IMR-90 (cell line): ENCODE measurements around the gene SORCS1. TPM values are rescaled to one million over a fixed set of nuclear protein-coding genes. Genes with fewer than 3 reads are reported as not detected.

Experiments
- ATAC-seq: fragments of 200-7000 bp; cut with Tn5 transposase; 2 replicates; pipeline ENCODE4 v1.9.1; 2020; ENCODE audit warnings: low read depth, mild to moderate bottlenecking, moderate library complexity
- BruUV-seq: library from RNA; stranded (reverse); fragments of 400-500 nt; replicated peaks from 2 replicates; lab custom pipeline; 2021; lab: Mats Ljungman, UMichigan
- CTCF ChIA-PET: fragments of 300-600 bp; formaldehyde crosslinking; extraction: SDS; loops from one replicate; lab custom pipeline; 2021; ENCODE audit warnings: antibody characterized with exemption; lab: Yijun Ruan, JAX
- POLR2A ChIA-PET: fragments of 300-600 bp; sonication (Branson Sonifier 250); formaldehyde crosslinking; loops from one replicate; lab custom pipeline; 2022; ENCODE audit warnings: antibody characterized with exemption; ENCODE audit not compliant: unreplicated experiment; lab: Charles Lee
- DNase-seq: peaks from one replicate; pipeline ENCODE4 v3.0.0; 2013
- H2AFZ ChIP-seq: replicated peaks from 2 replicates; pipeline ENCODE3; 2013; ENCODE audit warnings: low read length, mild to moderate bottlenecking; ENCODE audit not compliant: poor library complexity
- H2AK5ac ChIP-seq: 2 replicates; pipeline ENCODE4 v1.6.1; 2013; ENCODE audit warnings: low read depth, low read length, inconsistent platforms
- H2AK9ac ChIP-seq: replicated peaks from 2 replicates; pipeline ENCODE3; 2013; ENCODE audit warnings: mild to moderate bottlenecking, low read depth, low read length, moderate library complexity; ENCODE audit not compliant: poor library complexity
- H2BK120ac ChIP-seq: 2 replicates; pipeline ENCODE4 v1.6.1; 2013; ENCODE audit warnings: low read depth, low read length, inconsistent platforms
- H2BK15ac ChIP-seq: 3 replicates; pipeline ENCODE4 v1.6.1; 2013; ENCODE audit warnings: low read depth, low read length, inconsistent platforms
- H2BK20ac ChIP-seq: 2 replicates; pipeline ENCODE4 v1.6.1; 2013; ENCODE audit warnings: low read depth, mild to moderate bottlenecking, inconsistent platforms, low read length, moderate library complexity
- H2BK5ac ChIP-seq: 2 replicates; pipeline ENCODE4 v1.6.1; 2013; ENCODE audit warnings: mild to moderate bottlenecking, low read depth, low read length, inconsistent platforms; ENCODE audit not compliant: poor library complexity, severe bottlenecking
- H3K14ac ChIP-seq: replicated peaks from 2 replicates; pipeline ENCODE4 v1.6.1; 2013; ENCODE audit warnings: low read depth, low read length, inconsistent platforms
- H3K18ac ChIP-seq: 2 replicates; pipeline ENCODE4 v1.6.1; 2013; ENCODE audit warnings: low read depth, low read length, control low read depth
- H3K23ac ChIP-seq: 2 replicates; pipeline ENCODE4 v1.6.1; 2013; ENCODE audit warnings: low read depth, low read length, inconsistent platforms
- H3K27ac ChIP-seq: 2 replicates; pipeline ENCODE4 v1.5.1; 2013; ENCODE audit warnings: mild to moderate bottlenecking, control low read depth, low read length; ENCODE audit not compliant: insufficient read depth
- H3K27me3 ChIP-seq: 2 replicates; pipeline ENCODE4 v1.6.1; 2013; ENCODE audit warnings: low read length; ENCODE audit not compliant: control insufficient read depth, insufficient read depth
- H3K36me3 ChIP-seq: 2 replicates; pipeline ENCODE4 v1.6.1; 2013; ENCODE audit warnings: low read length, mixed read lengths; ENCODE audit not compliant: control insufficient read depth, insufficient read depth
- H3K4ac ChIP-seq: 2 replicates; pipeline ENCODE4 v1.6.1; 2013; ENCODE audit warnings: low read depth, low read length, inconsistent platforms
- H3K4me1 ChIP-seq: 2 replicates; pipeline ENCODE4 v1.6.1; 2013; ENCODE audit warnings: low read length, mixed read lengths; ENCODE audit not compliant: control insufficient read depth, insufficient read depth
- H3K4me2 ChIP-seq: 2 replicates; pipeline ENCODE4 v1.6.1; 2013; ENCODE audit warnings: low read depth, mild to moderate bottlenecking, control low read depth, low read length, moderate library complexity
- H3K4me3 ChIP-seq: 2 replicates; pipeline ENCODE4 v1.5.1; 2013; ENCODE audit warnings: low read depth, mild to moderate bottlenecking, control low read depth, low read length, moderate library complexity; ENCODE audit not compliant: insufficient read depth
- H3K56ac ChIP-seq: 2 replicates; pipeline ENCODE4 v1.6.1; 2013; ENCODE audit warnings: low read length, inconsistent platforms; ENCODE audit not compliant: insufficient read depth; ENCODE audit errors: extremely low read depth
- H3K79me1 ChIP-seq, 2 experiments: 2 replicates each; pipeline ENCODE4 v1.6.1; 2013; ENCODE audit warnings: low read length in 2 of 2, inconsistent platforms in 1 of 2, low read depth in 1 of 2
- H3K9ac ChIP-seq: 2 replicates; pipeline ENCODE4 v1.6.1; 2013; ENCODE audit warnings: low read depth, low read length, control low read depth
- H3K9me1 ChIP-seq: 2 replicates; pipeline ENCODE4 v1.6.1; 2013; ENCODE audit warnings: low read length, inconsistent platforms; ENCODE audit not compliant: insufficient read depth
- H3K9me3 ChIP-seq: 2 replicates; pipeline ENCODE4 v1.6.1; 2013; ENCODE audit warnings: low read length; ENCODE audit not compliant: control insufficient read depth, insufficient read depth
- H4K20me1 ChIP-seq: 2 replicates; pipeline ENCODE4 v1.6.1; 2013; ENCODE audit warnings: low read length, inconsistent platforms; ENCODE audit not compliant: insufficient read depth
- H4K5ac ChIP-seq: 2 replicates; pipeline ENCODE4 v1.6.1; 2013; ENCODE audit warnings: mild to moderate bottlenecking, low read depth, low read length, control low read depth
- H4K8ac ChIP-seq, 2 experiments: 2 replicates each; pipeline ENCODE4 v1.6.1; 2013; ENCODE audit warnings: low read depth in 2 of 2, low read length in 2 of 2, control low read depth in 1 of 2, inconsistent platforms in 1 of 2
- H4K91ac ChIP-seq: 2 replicates; pipeline ENCODE4 v1.6.1; 2013; ENCODE audit warnings: low read depth, low read length, inconsistent platforms; ENCODE audit not compliant: insufficient read depth
- BHLHE40 ChIP-seq: fragments of 150-350 bp; IDR thresholded peaks from 2 replicates; pipeline ENCODE4 v1.6.1; 2016; ENCODE audit warnings: mild to moderate bottlenecking, low read depth, low read length
- CTCF ChIP-seq: conservative IDR thresholded peaks from 2 replicates; pipeline ENCODE4 v1.5.1; 2012; ENCODE audit warnings: mild to moderate bottlenecking, low read depth, low read length, improper control_type of control experiment
- MAZ ChIP-seq: IDR thresholded peaks from 2 replicates; pipeline ENCODE4 v1.6.1; 2012; ENCODE audit warnings: low read depth, mild to moderate bottlenecking, low read length, improper control_type of control experiment, moderate library complexity, borderline replicate concordance
- MXI1 ChIP-seq: IDR thresholded peaks from 2 replicates; pipeline ENCODE4 v1.6.1; 2012; ENCODE audit warnings: low read depth, mild to moderate bottlenecking, low read length, moderate library complexity, borderline replicate concordance
- NFE2L2 ChIP-seq: fragments of 150-350 bp; IDR thresholded peaks from 2 replicates; pipeline ENCODE4 v1.6.1; 2016; ENCODE audit warnings: low read depth, mild to moderate bottlenecking, low read length
- RAD21 ChIP-seq: IDR thresholded peaks from 2 replicates; pipeline ENCODE4 v1.6.1; 2012; ENCODE audit warnings: low read length, improper control_type of control experiment
- RFX5 ChIP-seq: IDR thresholded peaks from 2 replicates; pipeline ENCODE4 v1.8.0; 2012; ENCODE audit warnings: low read depth, mild to moderate bottlenecking, low read length, moderate library complexity
- SMC3 ChIP-seq: fragments of 150-350 bp; IDR thresholded peaks from 2 replicates; pipeline ENCODE4 v1.6.1; 2016; ENCODE audit warnings: low read depth, mild to moderate bottlenecking, antibody characterized with exemption, low read length, moderate library complexity
- WGBS, 2 experiments: methylation state at CpG; one replicate each; pipeline versions ENCODE4 v1.1.5 to v1.1.7; 2013; ENCODE audit warnings: missing lambda C conversion rate in 2 of 2; ENCODE audit not compliant: insufficient read length in 1 of 2; ENCODE audit errors: extremely low coverage in 2 of 2; 5-methylcytosine and 5-hydroxymethylcytosine counted together
- dilution Hi-C: fragments of 300-500 bp; cut with HindIII; formaldehyde crosslinking; loops from one replicate; pipeline ENCODE4 v1.14.3; 2018; ENCODE audit warnings: low sequenced_read_pairs; ENCODE audit not compliant: unreplicated experiment
- in situ Hi-C: fragments of 300-500 bp; cut with MboI; formaldehyde crosslinking; loops from 3 replicates; pipeline ENCODE4 v1.14.3; 2019; ENCODE audit warnings: low sequenced_read_pairs, inconsistent platforms, mixed read lengths
- intact Hi-C: fragments of 100-400 bp; cut with micrococcal nuclease; formaldehyde crosslinking; loops from 2 replicates; pipeline ENCODE4 v1.10.0; 2022
- polyA plus RNA-seq, 3 experiments: library from polyadenylated mRNA; depleted of rRNA; stranded (reverse); fragments of >200 nt; gene quantifications; 2 replicates each; pipeline ENCODE4 v1.2.3, GENCODE V29; 2012; ENCODE audit warnings: low replicate concordance in 1 of 3
- total RNA-seq: library from RNA; depleted of rRNA; stranded (reverse); fragments of >200 nt; gene quantifications from 2 replicates; pipeline ENCODE4 v1.2.3, GENCODE V29; 2012

Gene SORCS1
- total and polyA plus RNA-seq, 2 of the 4 experiments (the other 2 are of a cell fraction), result under 0.01 TPM; not detected in 1

- DNase-seq (no peak), ATAC-seq (no peak)
- in situ Hi-C loops, result no loop called here
- Histone ChIP-seq H4K20me1 (no peaks in the 10 kb centered on the region), H3K18ac (no peak overlapping the region), H2AK5ac (no peak overlapping the region), H3K4me1 (no peaks in the 10 kb centered on the region), H3K4ac (no peak overlapping the region), H2AK9ac (no peak overlapping the region), H2BK15ac (no peak overlapping the region), H2BK5ac (no peak overlapping the region), H3K4me3 (no peak overlapping the region), H3K4me2 (no peak overlapping the region), H3K79me1 (no peaks in the 10 kb centered on the region), H2AFZ (no peak overlapping the region), H3K36me3 (no peaks in the 10 kb centered on the region), H2BK20ac (no peak overlapping the region), H3K27me3 (no peaks in the 10 kb centered on the region), H4K91ac (no peak overlapping the region), H3K9ac (no peak overlapping the region), H3K9me1 (no peaks in the 10 kb centered on the region), H3K23ac (no peak overlapping the region), H2BK120ac (no peak overlapping the region), H3K27ac (no peak overlapping the region), H4K8ac (no peak overlapping the region), H3K14ac (no peak overlapping the region), H3K56ac (no peak overlapping the region), H3K9me3 (peaks cover 2% of the 10 kb centered on the region; the same call in 1 of the 2 replicates), H4K5ac (no peak overlapping the region)
- BruUV-seq, result no TSS peak
- ChIA-PET POLR2A (no interaction called here), CTCF (no interaction called here)
- TF ChIP-seq MXI1 (no peak), CTCF (no peak), RFX5 (no peak), NFE2L2 (no peak), SMC3 (no peak), MAZ (no peak), BHLHE40 (no peak), RAD21 (no peak)
- intact Hi-C loops, result no loop called here
- WGBS, 2 experiments, result no CpG with 5 or more reads among the region's 5 CpGs
- dilution Hi-C loops, result no loop called here
Measured at GRCh38 chr10:106614293-106614692, 550.2 kb downstream of the SORCS1 start.
